Bronchial smooth muscle cell (primary cell): Measurements from ENCODE around the gene LRRC28. TPM values are rescaled to one million over a fixed set of nuclear protein-coding genes. Genes with fewer than 3 reads are reported as not detected.

Experiments
- total RNA-seq: library from RNA; depleted of rRNA; stranded (reverse); fragments of >200 nt; gene quantifications from 2 replicates; pipeline ENCODE4 v1.2.1, GENCODE V29; 2014

LRRC28 gene
- 11.3 and 14.3 TPM in 2 replicates for total RNA-seq

GRCh38 chr15:99250857-99251841 lies at the start of gene LRRC28:
TSS of gene LRRC28 (plus strand) at chr15:99251481. CDS start at chr15:99255958, 4,477 bp downstream.

GRCh38 chr15:99249270-99249841 lies 1.9 kb upstream of the LRRC28 start, which contains the start of gene TTC23:
TSS of gene TTC23 (minus strand) at chr15:99249581. CDS start at chr15:99228712, 20,869 bp downstream.

Other genes starting within 250 kb of the LRRC28 start
- not detected in 2 replicates for gene PGPEP1L, start 243.7 kb upstream of the LRRC28 start, total RNA-seq
- gene SYNM, start 146.4 kb upstream of the LRRC28 start, total RNA-seq, result 2.2 and 2.5 TPM in 2 replicates
- gene TTC23, start 1.9 kb upstream of the LRRC28 start, total RNA-seq, result 24.7 and 26.4 TPM in 2 replicates